A673 (cell line): ENCODE data around the gene SLC51A.

Experiments
- EZH2 ChIP-seq: fragments of 200-600 bp; sonication (generic); IDR thresholded peaks from 2 replicates; pipeline ENCODE4 v1.6.1; 2017; ENCODE audit warnings: borderline replicate concordance, low read depth, mild to moderate bottlenecking, mixed read lengths, antibody characterized with exemption, low read length; ENCODE audit not compliant: poor library complexity, severe bottlenecking
- TF ChIP-seq, protein P1 (sequence below): fragments of 300-800, 200-600 bp; sonication (generic); conservative IDR thresholded peaks from 2 replicates; pipeline ENCODE4 v1.5.1; 2017; ENCODE audit warnings: low read depth, mild to moderate bottlenecking, antibody characterized with exemption, low read length, moderate library complexity, mixed read lengths

DNA sequence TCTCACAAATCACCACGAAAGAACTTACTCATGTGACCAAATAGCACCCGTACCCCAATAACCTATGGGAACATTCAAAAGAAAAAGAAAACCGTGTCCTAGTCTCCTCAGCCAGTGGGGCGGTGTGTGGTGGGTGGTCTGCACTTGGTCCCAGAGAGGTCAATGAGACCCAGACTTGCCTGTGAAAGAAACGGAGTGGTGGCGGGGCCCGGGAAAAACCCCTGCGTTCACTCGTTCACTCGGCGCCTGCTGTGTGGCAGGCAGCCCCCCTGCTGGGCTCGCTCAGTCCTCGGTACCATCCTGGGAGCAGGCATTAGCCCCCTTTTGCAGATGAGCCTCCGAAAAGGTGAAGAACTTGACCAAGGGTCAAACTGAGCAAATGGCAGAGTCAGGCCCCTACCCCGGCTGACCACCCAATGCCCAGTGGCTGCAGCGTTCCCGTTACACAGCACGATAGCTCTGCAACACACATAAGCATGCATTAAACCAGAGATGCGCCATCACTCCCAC lies 41.2 kb upstream of the SLC51A start:
- TF ChIP-seq, protein P1, sequence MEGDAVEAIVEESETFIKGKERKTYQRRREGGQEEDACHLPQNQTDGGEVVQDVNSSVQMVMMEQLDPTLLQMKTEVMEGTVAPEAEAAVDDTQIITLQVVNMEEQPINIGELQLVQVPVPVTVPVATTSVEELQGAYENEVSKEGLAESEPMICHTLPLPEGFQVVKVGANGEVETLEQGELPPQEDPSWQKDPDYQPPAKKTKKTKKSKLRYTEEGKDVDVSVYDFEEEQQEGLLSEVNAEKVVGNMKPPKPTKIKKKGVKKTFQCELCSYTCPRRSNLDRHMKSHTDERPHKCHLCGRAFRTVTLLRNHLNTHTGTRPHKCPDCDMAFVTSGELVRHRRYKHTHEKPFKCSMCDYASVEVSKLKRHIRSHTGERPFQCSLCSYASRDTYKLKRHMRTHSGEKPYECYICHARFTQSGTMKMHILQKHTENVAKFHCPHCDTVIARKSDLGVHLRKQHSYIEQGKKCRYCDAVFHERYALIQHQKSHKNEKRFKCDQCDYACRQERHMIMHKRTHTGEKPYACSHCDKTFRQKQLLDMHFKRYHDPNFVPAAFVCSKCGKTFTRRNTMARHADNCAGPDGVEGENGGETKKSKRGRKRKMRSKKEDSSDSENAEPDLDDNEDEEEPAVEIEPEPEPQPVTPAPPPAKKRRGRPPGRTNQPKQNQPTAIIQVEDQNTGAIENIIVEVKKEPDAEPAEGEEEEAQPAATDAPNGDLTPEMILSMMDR = no peak
- no peak for TF ChIP-seq EZH2
